HEK293 (cell line): ENCODE measurements around the gene OSTF1.

Experiments
- CTCF ChIP-seq: fragments of 450-650 bp; formaldehyde crosslinking; IDR thresholded peaks from 2 replicates; pipeline ENCODE4 v1.5.1; 2016; ENCODE audit warnings: missing biosample characterization, missing genetic modification characterization
- ZNF24 ChIP-seq: fragments of 450-650 bp; formaldehyde crosslinking; IDR thresholded peaks from 2 replicates; pipeline ENCODE4 v1.5.1; 2016; ENCODE audit warnings: missing biosample characterization, missing genetic modification characterization
- ZNF548 ChIP-seq: fragments of 450-650 bp; formaldehyde crosslinking; IDR thresholded peaks from 2 replicates; pipeline ENCODE4 v1.5.1; 2016; ENCODE audit warnings: missing biosample characterization, missing genetic modification characterization

DNA sequence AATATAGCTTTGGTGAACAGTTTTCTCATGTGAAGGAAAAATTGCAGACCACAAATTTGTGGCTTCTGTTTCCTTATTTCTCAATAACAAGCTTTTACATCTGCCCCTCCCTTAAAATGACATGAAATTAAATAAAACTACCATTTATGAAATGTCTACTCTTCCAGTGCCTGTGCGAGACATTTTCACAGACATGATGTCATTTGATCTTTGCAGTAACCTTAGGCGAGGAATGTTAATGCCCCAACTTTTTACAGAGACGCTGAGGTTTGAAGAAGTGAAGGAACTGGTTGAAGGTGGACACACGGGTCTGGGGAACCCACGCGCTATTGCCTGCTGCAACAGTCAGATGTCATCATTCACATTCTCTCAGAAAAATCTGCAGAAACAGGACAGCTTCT, 61.5 kb downstream of the OSTF1 start:
- no peak for TF ChIP-seq CTCF
- TF ChIP-seq ZNF548 (tag by site-specific recombination): no peak
- no peak for TF ChIP-seq ZNF24 (tag by site-specific recombination)
